ENCODE data around the gene GTF2IRD1. TPM values are rescaled to one million over a fixed set of nuclear protein-coding genes. Genes with fewer than 3 reads are reported as not detected.

The GTF2IRD1 gene
- total RNA-seq, 4 donors from 2014 or later: 6.0 to 12.7 (median 10.2) TPM

DNA sequence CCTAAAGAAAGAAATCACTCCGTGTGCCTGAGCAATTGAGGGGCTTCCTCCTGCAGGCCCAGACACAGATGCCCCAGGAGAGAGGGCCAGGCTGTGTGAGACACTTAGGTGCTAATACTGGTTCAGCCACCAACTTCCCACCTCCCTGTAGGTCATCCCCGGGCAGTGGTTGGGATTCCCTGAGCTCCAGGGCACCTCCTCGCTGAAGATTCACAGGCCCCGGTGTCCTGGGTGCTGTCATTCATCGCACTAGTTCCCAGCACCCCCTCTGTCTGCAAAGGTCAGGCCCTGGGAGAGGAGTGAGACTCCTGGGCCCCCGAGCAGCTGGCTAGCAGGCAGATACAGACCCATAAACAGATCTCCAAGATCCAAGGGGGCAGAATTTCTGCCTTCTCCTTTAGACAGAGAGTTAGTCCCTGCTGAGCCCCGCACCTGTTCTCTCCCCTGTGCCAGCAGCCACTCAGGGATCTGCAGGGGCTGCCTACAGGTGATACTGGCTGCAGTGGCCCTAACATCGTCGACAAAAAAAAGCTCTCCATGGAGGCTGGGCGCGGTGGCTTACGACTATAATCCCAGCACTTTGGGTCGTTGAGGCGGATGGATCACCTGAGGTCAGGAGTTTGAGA is 165.6 kb downstream of the GTF2IRD1 start:
- no peak for TF ChIP-seq CTCF (IDR thresholded peaks at IDR 0.05; ENCODE audit: low read depth)

DNA sequence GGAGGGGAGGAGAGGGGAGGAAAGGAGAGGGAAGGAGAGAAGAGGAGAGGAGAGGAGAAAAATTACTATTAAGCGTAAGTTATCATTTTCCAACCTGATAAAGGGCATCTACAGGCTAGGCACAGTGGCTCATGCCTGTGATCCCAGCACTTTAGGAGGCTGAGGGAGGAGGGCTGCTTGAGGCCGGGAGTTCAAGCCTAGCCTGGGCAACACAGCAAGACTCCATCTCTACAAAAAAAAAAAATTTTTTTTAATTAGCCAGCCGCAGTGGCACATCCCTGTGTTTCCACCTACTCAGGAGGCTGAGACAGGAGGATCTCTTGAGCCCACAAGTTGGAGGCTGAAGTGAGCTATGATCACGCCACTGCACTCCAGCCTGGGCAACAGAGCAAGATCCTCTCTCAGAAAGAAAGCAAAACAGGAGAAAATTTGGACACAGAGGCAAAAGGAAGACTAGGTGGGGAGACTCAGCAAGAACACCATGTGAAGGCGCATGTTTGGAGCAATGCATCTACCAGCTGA is 168.6 kb downstream of the GTF2IRD1 start:
- no peak for TF ChIP-seq CTCF (IDR thresholded peaks at IDR 0.05; ENCODE audit: low read depth)

- TF ChIP-seq CTCF (IDR thresholded peaks at IDR 0.05; ENCODE audit: low read depth): no peak
These were observed 169.4 kb downstream of the GTF2IRD1 start for GRCh38 chr7:74623135-74623534.

- no peak for TF ChIP-seq CTCF (IDR thresholded peaks at IDR 0.05; ENCODE audit: low read depth)
These were observed 171.7 kb downstream of the GTF2IRD1 start for GRCh38 chr7:74625446-74625845.

DNA sequence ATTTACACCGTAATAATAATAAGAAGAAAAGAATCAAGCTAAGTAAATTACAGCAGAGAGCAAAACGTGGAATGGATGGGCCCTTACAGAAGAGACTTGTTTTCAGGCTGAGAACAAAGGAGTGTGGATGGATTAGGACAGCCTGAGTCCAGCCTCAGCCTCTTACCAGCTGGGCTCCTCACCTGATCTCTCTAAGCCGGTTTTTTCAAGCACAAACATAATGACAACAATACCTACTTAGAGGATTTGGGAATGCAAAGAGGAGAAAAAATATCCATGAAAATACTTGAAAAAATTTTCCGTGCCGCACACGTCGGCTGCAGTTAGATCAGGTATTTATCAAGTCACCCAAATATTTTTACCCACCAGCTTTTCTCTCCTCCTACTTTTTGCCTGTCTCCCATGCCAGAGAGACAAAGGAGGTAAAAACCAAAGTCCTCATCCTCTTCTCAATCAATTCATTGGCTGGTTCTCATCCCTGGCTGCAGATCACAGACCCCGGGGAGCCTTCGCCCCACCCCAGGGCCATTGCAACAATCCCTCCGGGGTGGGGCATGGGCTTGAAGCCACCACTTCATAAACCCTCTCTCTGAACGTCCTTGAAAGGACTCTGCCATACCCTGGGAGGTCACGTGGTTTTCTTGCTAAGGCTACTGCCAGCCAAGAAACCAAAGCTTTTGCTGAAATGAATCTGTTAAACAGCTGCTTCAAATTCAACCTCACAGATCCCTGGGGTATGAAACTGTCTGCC is 174.1 kb downstream of the GTF2IRD1 start:
- no peak for TF ChIP-seq CTCF (IDR thresholded peaks at IDR 0.05; ENCODE audit: low read depth)

- TF ChIP-seq CTCF (IDR thresholded peaks at IDR 0.05; ENCODE audit: low read depth): no peak
These were observed 178.8 kb downstream of the GTF2IRD1 start for GRCh38 chr7:74632505-74632904.

GRCh38 chr7:74633451-74633921 is 179.8 kb downstream of the GTF2IRD1 start:
- TF ChIP-seq CTCF (IDR thresholded peaks at IDR 0.05; ENCODE audit: low read depth): no peak
